ENCODE measurements around the gene HDHD3.
"Not testable (repeated sequence)": the region's sequence is repeated elsewhere in the genome, so short reads cannot be mapped to it uniquely, and the experiment has no call there.

The HDHD3 gene

GRCh38 chr9:113388833-113389232, 12.0 kb upstream of the HDHD3 start:
- no peak for DNase-seq

GRCh38 chr9:113387560-113388230, 10.9 kb upstream of the HDHD3 start:
- no peak for DNase-seq

GRCh38 chr9:113386571-113387393, 10.0 kb upstream of the HDHD3 start:
- no peak for DNase-seq

- no peak for DNase-seq
Observed at GRCh38 chr9:113381909-113382411, 5.2 kb upstream of the HDHD3 start.

- DNase-seq: not testable (repeated sequence)
Observed at GRCh38 chr9:113381441-113381840, 4.7 kb upstream of the HDHD3 start.

- no peak for DNase-seq
Observed at GRCh38 chr9:113380869-113381378, 4.1 kb upstream of the HDHD3 start.

GRCh38 chr9:113379829-113380210, 3.0 kb upstream of the HDHD3 start:
- DNase-seq: peak; percentile 24

- peak; percentile 92 for DNase-seq
Observed at GRCh38 chr9:113379094-113379828, 2.5 kb upstream of the HDHD3 start.

- no peak for DNase-seq
Observed at GRCh38 chr9:113375057-113376023, 1.4 kb downstream of the HDHD3 start.

- DNase-seq: no peak
Observed at GRCh38 chr9:113373676-113374392, 3.0 kb downstream of the HDHD3 start.

GRCh38 chr9:113373256-113373655, 3.5 kb downstream of the HDHD3 start:
- no peak for DNase-seq

GRCh38 chr9:113372059-113372458, 4.7 kb downstream of the HDHD3 start:
- DNase-seq: no peak

- DNase-seq: no peak
Observed at GRCh38 chr9:113370806-113371325, 5.9 kb downstream of the HDHD3 start.

GRCh38 chr9:113369855-113370140, 7.0 kb downstream of the HDHD3 start:
- DNase-seq: no peak

GRCh38 chr9:113368982-113369854, 7.6 kb downstream of the HDHD3 start:
- DNase-seq: peak; percentile 97

- no peak for DNase-seq
Observed at GRCh38 chr9:113368348-113368981, 8.3 kb downstream of the HDHD3 start.

GRCh38 chr9:113365652-113366051, 11.1 kb downstream of the HDHD3 start:
- DNase-seq: not testable (repeated sequence)

GRCh38 chr9:113364951-113365350, 11.8 kb downstream of the HDHD3 start:
- peak; percentile 17 for DNase-seq

- no peak for DNase-seq
Observed at GRCh38 chr9:113363336-113363735, 13.4 kb downstream of the HDHD3 start.
